Gastroesophageal sphincter (tissue), 4 donors: ENCODE results near the gene ADAM17. TPM values are rescaled to one million over a fixed set of nuclear protein-coding genes. Genes with fewer than 3 reads are reported as not detected.

Source experiments
- ATAC-seq: fragments of 150-250 bp; one replicate; pipeline ENCODE4 v1.9.1; 2016; ENCODE audit warnings: mild to moderate bottlenecking, moderate library complexity
- H3K27ac ChIP-seq, 4 donors: fragments of 200-600 bp; sonication (generic) in 3 of 4; 1 replicate in 3 of 4; 2 replicates in 1 of 4; pipeline ENCODE4 v1.5.1; 2016 to 2019
- H3K27me3 ChIP-seq: fragments of 200-600 bp; sonication (generic); one replicate; pipeline ENCODE4 v1.5.1; 2019
- H3K36me3 ChIP-seq, 2 donors: fragments of 200-600 bp; sonication (generic); one replicate each; pipeline ENCODE4 v1.5.1; 2019; ENCODE audit warnings: control low read depth in 1 of 2
- H3K4me1 ChIP-seq, 3 donors: fragments of 200-600 bp; sonication (generic); 1 replicate in 2 of 3; 2 replicates in 1 of 3; pipeline ENCODE4 v1.5.1; 2016 to 2019; ENCODE audit warnings: control low read depth in 2 of 3
- H3K4me3 ChIP-seq, 2 donors: fragments of 200-600 bp; sonication (generic); one replicate each; pipeline ENCODE4 v1.5.1; 2019; ENCODE audit warnings: mild to moderate bottlenecking in 1 of 2, moderate library complexity in 1 of 2
- H3K9me3 ChIP-seq, 3 donors: fragments of 200-600 bp; sonication (generic); one replicate each; pipeline ENCODE4 v1.5.1; 2017 to 2019; ENCODE audit warnings: control low read depth in 2 of 3
- EP300 ChIP-seq: sonication (generic); formaldehyde crosslinking; IDR thresholded peaks from one replicate; pipeline ENCODE4 v1.6.1; 2017; ENCODE audit warnings: antibody characterized with exemption, mild to moderate bottlenecking
- POLR2A ChIP-seq, 2 donors: fragments of 450-650 bp; IDR thresholded peaks; one replicate each; pipeline ENCODE4 v1.6.1; 2017; ENCODE audit warnings: antibody characterized with exemption in 2 of 2, mild to moderate bottlenecking in 2 of 2, moderate library complexity in 1 of 2
- POLR2AphosphoS5 ChIP-seq: sonication (generic); formaldehyde crosslinking; IDR thresholded peaks from one replicate; pipeline ENCODE4 v1.6.1; 2017; ENCODE audit warnings: antibody characterized with exemption
- WGBS, 2 donors: methylation state at CpG; one replicate each; pipeline ENCODE4 v1.1.5; 2018; ENCODE audit warnings: low coverage in 1 of 2; 5-methylcytosine and 5-hydroxymethylcytosine counted together
- total RNA-seq, 4 donors: library from RNA; depleted of rRNA; stranded (reverse); fragments of >200 nt; gene quantifications; one replicate each; pipeline ENCODE4 v1.1.0, GENCODE V29; 2016
- TF ChIP-seq, protein P1 (sequence below), 4 experiments: fragments of 200-600 bp in 2 of 4; fragments of 450-650 bp in 2 of 4; sonication (generic) in 1 of 4; IDR thresholded peaks; one replicate each; pipeline ENCODE4 v1.5.1; 2017 to 2019; ENCODE audit warnings: antibody characterized with exemption in 4 of 4, mild to moderate bottlenecking in 2 of 4, moderate library complexity in 2 of 4

The ADAM17 gene
- total RNA-seq, 4 donors from 2014 or later: 16.0 to 38.3 (median 17.9) TPM

DNA sequence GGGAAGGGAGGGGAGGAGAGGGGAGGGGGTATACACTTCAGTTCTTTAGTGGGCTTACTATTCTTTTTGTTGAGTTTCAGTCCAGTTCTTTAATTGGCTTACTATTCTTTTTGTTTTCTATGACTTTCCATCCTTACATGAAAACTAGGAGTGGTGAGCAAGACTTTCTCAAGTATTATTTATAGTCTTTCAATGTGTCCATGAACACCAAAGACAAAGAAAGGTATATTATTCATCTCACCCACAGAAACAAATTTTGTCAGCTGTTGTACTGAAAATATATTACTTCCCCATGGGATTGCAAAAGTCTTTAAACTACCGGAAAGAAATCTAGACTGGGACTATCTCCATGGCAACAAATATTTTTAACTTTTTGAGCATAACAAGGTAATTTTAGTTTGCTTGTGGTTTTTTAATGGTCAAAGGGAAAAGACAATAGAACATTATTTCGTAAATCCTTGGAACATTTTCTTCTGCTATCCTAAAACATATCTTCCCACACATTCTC is 17.6 kb downstream of the ADAM17 start:
- peak; percentile 78 for ATAC-seq
- no peak overlapping the region for H3K4me3 ChIP-seq
- WGBS, 2 donors: 21 to 22% methylated on average over 2 of the region's 2 CpGs
- H3K4me1 ChIP-seq: peaks cover 0 to 19% (median 0%) of the 10 kb centered on the region in 3 donors
- TF ChIP-seq POLR2A (IDR thresholded peaks at IDR 0.05) (no peak), EP300 (no peak), POLR2AphosphoS5 (no peak)
- TF ChIP-seq, protein P1, sequence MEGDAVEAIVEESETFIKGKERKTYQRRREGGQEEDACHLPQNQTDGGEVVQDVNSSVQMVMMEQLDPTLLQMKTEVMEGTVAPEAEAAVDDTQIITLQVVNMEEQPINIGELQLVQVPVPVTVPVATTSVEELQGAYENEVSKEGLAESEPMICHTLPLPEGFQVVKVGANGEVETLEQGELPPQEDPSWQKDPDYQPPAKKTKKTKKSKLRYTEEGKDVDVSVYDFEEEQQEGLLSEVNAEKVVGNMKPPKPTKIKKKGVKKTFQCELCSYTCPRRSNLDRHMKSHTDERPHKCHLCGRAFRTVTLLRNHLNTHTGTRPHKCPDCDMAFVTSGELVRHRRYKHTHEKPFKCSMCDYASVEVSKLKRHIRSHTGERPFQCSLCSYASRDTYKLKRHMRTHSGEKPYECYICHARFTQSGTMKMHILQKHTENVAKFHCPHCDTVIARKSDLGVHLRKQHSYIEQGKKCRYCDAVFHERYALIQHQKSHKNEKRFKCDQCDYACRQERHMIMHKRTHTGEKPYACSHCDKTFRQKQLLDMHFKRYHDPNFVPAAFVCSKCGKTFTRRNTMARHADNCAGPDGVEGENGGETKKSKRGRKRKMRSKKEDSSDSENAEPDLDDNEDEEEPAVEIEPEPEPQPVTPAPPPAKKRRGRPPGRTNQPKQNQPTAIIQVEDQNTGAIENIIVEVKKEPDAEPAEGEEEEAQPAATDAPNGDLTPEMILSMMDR (IDR thresholded peaks at IDR 0.05): no peak
- H3K27ac ChIP-seq: peak overlapping the region in 3 of 4 donors; percentile 37 to 66 (median 57)
- no peaks in the 10 kb centered on the region for H3K9me3 ChIP-seq
- H3K36me3 ChIP-seq: peaks cover 0 to 40% of the 10 kb centered on the region in 2 donors
- H3K27me3 ChIP-seq: no peaks in the 10 kb centered on the region

DNA sequence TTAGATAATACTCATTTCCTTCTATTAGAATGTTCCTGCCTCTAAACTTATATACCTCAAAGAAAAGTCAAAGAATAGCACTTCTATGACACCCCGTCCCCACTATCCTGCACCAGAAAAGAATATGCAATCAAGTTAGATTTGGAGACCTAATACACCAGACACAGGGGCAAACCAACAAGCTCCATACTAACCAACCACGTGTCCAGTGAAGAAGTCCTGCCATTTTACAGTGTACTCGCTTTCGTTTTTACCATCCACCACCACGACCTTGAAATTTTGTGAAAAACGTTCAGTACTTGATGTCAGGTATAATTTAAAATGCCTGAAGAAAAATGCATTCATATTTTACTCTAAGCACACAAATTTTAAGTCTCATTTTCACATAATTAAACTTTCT is 19.1 kb downstream of the ADAM17 start:
- ATAC-seq: no peak
- Histone ChIP-seq H3K36me3 (peaks cover 0 to 41% of the 10 kb centered on the region in 2 donors), H3K4me1 (peaks cover 0 to 19% (median 0%) of the 10 kb centered on the region in 3 donors), H3K9me3 (no peaks in the 10 kb centered on the region), H3K4me3 (no peak overlapping the region), H3K27me3 (no peaks in the 10 kb centered on the region), H3K27ac (no peak overlapping the region)
- WGBS, 2 donors: 89 to 91% methylated on average over 6 of the region's 6 CpGs
- TF ChIP-seq POLR2A (IDR thresholded peaks at IDR 0.05): no peak
- TF ChIP-seq, protein P1 (IDR thresholded peaks at IDR 0.05): no peak
- no peak for TF ChIP-seq POLR2AphosphoS5
- no peak for TF ChIP-seq EP300

DNA sequence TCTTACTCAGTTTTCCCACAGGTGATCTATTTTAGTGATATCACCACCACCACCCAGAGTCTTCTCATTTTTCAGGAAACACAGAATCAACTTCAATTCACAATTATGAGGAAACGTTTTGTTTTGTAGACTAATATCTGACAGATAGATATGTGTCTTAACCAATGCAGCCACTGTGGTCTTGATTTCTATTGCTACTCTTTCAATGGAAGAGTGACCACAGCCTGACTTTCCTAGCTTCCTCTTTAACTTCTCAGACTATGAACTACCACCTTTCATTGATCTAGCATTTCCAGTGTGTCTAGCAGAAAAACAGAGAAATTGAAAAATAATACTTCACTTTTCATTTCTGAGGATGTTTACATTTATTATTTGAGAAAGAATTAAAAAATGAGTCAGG is 20.5 kb downstream of the ADAM17 start:
- Histone ChIP-seq H3K36me3 (peaks cover 0 to 44% of the 10 kb centered on the region in 2 donors), H3K27ac (no peak overlapping the region), H3K9me3 (no peaks in the 10 kb centered on the region), H3K4me3 (no peak overlapping the region), H3K4me1 (peaks cover 0 to 19% (median 0%) of the 10 kb centered on the region in 3 donors), H3K27me3 (no peaks in the 10 kb centered on the region)
- ATAC-seq: no peak
- 53 to 73% methylated on average over 1 of the region's 1 CpG for WGBS, 2 donors
- TF ChIP-seq POLR2A (IDR thresholded peaks at IDR 0.05): no peak
- TF ChIP-seq, protein P1 (IDR thresholded peaks at IDR 0.05): no peak
- TF ChIP-seq POLR2AphosphoS5: no peak
- no peak for TF ChIP-seq EP300

DNA sequence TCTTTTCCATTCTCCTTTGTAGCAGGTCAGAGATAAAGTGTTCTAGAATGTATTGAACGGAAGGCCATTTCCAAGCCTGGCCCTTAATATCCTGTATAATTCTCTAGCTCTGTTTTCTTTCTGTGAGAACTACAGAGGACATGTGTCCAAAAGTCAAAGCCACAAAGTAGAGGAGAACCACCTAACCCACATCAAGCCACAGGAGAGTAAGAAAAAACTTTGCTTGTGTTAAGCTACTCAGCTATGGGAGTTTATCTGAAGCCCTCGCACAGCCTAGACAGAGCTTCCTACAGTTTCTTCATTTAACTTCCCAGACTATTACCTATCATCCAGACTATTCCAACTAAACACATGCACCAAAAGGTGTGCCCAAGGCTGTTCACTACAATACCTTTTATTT is 22.0 kb downstream of the ADAM17 start:
- H3K9me3 ChIP-seq: no peaks in the 10 kb centered on the region
- peaks cover 0 to 8% (median 0%) of the 10 kb centered on the region in 3 donors for H3K4me1 ChIP-seq
- TF ChIP-seq POLR2A (IDR thresholded peaks at IDR 0.05): no peak
- no peak for TF ChIP-seq POLR2AphosphoS5
- no peak for TF ChIP-seq EP300
- TF ChIP-seq, protein P1 (IDR thresholded peaks at IDR 0.05): no peak
- H3K36me3 ChIP-seq: peaks cover 0 to 57% of the 10 kb centered on the region in 2 donors
- H3K27me3 ChIP-seq: no peaks in the 10 kb centered on the region
- H3K4me3 ChIP-seq: no peak overlapping the region
- H3K27ac ChIP-seq: no peak overlapping the region
- no peak for ATAC-seq
- 90 to 100% methylated on average over 2 of the region's 2 CpGs for WGBS, 2 donors

DNA sequence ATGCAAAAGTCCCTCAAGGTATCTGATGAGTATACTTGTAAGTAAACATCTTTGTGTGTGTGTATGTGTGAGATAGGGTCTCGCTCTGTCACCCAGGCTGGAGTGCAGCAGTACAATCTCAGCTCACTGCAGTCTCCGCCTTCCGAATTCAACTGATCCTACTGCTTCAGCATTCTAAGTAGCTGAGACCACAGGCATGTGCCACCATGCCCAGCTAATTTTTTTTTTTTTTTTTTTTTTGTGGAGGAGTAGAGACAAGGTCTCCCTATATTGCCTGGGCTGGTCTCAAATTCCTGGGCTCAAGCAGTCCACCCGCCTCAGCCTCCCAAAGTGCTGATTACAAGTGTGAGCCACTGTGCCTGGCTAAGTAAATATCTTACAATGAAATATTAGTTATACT is 23.2 kb downstream of the ADAM17 start:
- Histone ChIP-seq H3K27me3 (no peaks in the 10 kb centered on the region), H3K36me3 (peaks cover 0 to 60% of the 10 kb centered on the region in 2 donors), H3K9me3 (no peaks in the 10 kb centered on the region), H3K27ac (no peak overlapping the region), H3K4me1 (no peaks in the 10 kb centered on the region), H3K4me3 (no peak overlapping the region)
- 92 to 95% methylated on average over 2 to 4 of the region's 4 CpGs for WGBS, 2 donors
- no peak for TF ChIP-seq EP300
- TF ChIP-seq POLR2AphosphoS5: no peak
- ATAC-seq: no peak
